LNCaP clone FGC (cell line): Measurements from ENCODE around the gene AP1M1.

Source experiments
- DNase-seq: peaks from one replicate; pipeline ENCODE4 v3.0.0-alpha.2; 2011; ENCODE audit warnings: low read depth
- H3K4me3 ChIP-seq: 2 replicates; pipeline ENCODE4 v1.5.1; 2011; ENCODE audit warnings: mild to moderate bottlenecking, low read depth, low read length, control low read depth
- CTCF ChIP-seq: IDR thresholded peaks from 2 replicates; pipeline ENCODE4 v1.5.1; 2012; ENCODE audit warnings: mild to moderate bottlenecking; ENCODE audit not compliant: control insufficient read depth, insufficient read depth; ENCODE audit errors: extremely low read depth

The AP1M1 gene

GRCh38 chr19:16295057-16295456, 97.3 kb downstream of the AP1M1 start:
- no peak for TF ChIP-seq CTCF
- no peak overlapping the region for H3K4me3 ChIP-seq
- no peak for DNase-seq
